Stimulated activated CD8-positive, alpha-beta memory T cell treated with anti-CD3 and anti-CD28 coated beads, Interleukin-15, amount 100 ng/mL, for 1 hour (primary cell): ENCODE data around the gene KNSTRN.
A peak's percentile ranks its signal among the peaks of the same experiment; 100 is the strongest.

ENCODE experiments used
- DNase-seq: peaks from one replicate; pipeline ENCODE4 v3.0.0-alpha.2; 2020; ENCODE audit warnings: low read depth

Gene KNSTRN

DNA sequence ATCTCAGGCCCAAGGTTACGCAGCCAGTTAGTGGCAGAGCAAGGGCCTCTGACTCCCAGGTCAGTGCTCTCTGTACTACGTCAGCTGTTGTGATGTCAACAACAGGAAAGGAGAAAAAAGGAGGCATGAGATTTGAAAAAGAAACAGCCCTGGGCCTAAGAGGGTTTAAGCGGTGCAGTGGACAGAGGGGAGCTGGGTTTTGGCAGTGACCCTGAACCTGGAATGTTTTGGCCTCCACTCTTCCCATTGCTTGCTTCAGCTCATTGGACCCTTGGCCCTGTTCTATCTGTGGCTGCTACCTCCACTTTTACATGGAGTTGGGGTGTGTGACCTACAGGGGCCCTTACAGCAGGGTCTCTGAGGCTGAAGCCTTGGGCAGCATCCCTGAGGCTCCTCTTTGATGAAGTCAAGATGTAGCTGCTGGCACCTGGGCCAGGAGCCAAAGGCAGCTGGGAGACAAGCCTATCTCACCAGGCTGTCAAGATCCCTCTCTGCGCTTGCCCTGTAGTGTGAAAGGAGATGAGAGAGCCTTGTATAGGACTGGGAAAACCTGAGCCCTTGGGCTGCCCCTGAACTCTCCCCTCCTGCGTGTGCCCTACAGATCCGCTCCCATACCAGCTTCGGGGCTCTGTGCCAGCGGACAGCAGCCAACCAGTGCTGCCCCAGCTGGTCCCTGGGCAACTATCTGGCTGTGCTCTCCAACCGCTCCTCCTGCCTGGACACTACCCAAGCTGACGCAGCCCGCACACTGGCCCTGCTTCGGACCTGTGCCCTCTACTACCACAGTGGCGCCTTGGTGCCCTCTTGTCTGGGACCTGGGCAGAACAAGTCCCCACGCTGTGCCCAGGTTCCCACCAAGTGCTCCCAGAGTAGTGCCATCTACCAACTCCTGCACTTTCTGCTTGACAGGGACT, 15.8 kb upstream of the KNSTRN start:
- no peak for DNase-seq

DNA sequence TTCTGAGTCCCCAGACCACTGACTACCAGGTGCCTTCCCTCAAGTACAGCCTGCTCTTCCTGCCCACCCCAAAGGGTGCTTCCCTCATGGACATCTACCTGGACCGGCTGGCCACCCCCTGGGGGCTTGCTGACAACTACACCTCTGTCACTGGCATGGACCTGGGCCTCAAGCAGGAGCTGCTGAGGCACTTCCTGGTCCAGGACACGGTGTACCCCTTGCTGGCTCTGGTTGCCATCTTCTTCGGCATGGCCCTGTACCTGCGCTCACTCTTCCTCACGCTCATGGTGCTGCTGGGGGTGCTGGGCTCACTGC, 15.2 kb upstream of the KNSTRN start:
- DNase-seq: no peak

DNA sequence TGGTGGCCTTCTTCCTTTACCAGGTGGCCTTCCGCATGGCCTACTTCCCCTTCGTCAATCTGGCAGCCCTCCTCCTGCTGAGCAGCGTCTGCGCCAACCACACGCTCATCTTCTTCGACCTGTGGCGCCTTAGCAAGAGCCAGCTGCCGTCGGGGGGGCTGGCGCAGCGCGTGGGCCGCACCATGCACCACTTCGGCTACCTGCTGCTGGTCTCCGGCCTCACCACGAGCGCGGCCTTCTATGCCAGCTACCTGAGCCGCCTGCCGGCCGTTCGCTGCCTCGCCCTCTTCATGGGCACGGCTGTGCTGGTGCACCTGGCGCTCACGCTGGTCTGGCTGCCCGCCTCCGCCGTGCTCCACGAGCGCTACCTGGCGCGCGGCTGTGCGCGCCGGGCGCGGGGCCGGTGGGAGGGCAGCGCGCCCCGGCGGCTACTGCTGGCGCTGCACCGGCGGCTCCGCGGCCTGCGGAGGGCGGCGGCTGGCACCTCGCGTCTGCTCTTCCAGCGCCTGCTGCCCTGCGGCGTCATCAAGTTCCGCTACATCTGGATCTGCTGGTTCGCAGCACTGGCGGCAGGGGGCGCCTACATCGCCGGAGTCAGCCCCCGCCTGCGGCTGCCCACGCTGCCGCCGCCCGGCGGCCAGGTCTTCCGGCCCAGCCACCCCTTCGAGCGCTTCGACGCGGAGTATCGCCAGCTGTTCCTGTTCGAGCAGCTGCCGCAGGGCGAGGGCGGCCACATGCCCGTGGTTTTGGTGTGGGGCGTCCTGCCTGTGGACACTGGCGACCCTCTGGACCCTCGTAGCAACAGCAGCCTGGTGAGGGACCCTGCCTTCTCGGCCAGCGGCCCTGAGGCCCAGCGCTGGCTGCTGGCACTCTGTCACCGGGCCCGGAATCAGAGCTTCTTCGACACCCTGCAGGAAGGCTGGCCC, 14.6 kb upstream of the KNSTRN start:
- DNase-seq: peak; percentile 59

DNA sequence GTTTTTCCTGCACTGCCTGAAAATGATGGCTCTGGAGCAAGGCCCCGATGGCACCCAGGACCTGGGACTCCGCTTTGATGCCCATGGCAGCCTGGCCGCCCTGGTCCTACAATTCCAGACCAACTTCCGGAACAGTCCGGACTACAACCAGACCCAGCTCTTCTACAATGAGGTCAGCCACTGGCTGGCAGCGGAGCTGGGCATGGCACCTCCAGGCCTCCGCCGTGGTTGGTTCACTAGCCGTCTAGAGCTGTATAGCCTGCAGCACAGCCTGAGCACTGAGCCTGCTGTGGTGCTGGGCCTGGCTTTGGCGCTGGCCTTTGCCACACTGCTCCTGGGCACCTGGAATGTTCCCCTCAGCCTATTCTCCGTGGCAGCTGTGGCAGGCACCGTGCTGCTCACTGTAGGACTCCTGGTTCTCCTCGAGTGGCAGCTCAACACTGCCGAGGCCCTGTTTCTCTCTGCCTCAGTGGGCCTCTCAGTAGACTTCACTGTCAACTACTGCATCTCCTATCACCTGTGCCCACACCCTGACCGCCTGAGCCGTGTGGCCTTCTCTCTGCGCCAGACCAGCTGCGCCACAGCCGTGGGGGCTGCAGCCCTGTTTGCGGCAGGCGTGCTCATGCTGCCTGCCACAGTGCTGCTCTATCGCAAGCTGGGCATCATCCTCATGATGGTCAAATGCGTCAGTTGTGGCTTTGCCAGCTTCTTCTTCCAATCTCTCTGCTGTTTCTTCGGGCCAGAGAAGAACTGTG, 13.6 kb upstream of the KNSTRN start:
- no peak for DNase-seq

DNA sequence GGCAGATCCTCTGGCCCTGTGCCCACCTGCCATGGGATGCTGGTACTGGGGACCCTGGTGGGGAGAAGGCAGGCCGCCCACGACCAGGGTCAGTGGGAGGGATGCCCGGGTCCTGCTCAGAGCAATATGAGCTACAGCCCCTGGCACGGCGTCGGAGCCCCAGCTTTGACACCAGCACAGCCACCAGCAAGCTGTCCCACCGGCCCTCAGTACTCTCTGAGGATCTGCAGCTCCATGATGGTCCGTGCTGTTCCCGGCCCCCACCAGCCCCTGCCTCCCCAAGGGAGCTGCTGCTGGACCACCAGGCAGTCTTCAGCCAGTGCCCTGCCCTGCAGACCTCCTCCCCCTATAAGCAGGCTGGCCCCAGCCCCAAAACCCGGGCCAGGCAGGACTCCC, 13.0 kb upstream of the KNSTRN start:
- DNase-seq: no peak

DNA sequence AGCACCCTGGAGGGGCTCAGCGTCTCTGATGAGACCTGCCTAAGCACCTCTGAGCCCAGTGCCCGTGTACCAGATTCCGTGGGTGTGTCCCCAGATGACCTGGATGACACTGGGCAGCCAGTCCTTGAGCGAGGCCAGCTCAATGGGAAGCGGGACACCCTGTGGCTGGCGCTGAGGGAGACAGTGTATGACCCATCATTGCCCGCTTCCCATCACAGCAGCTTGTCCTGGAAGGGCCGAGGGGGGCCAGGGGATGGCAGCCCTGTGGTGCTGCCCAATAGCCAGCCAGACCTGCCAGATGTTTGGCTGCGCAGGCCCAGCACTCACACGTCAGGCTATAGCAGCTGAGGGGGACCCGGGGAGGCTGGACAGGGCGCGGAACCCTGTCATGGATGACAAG, 12.6 kb upstream of the KNSTRN start:
- DNase-seq: no peak

DNA sequence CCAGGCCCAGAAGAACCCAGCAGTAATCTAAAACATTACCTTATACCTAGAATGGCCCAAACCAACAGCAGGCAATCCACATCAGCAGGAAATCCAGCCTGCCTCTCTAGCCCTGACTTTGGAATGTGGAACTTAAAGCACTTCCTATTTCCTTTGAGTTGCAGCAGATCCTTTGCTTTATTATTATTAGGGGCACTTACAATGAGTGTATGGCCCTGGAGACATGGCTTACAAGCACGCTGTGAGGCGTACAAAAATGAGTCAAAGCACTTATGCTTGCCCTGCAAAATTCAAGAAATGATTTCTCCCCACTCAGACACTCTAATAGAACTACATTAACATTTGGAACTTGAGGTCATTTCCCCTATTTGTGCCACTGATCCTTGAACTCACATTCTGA, 9.5 kb upstream of the KNSTRN start:
- no peak for DNase-seq

DNA sequence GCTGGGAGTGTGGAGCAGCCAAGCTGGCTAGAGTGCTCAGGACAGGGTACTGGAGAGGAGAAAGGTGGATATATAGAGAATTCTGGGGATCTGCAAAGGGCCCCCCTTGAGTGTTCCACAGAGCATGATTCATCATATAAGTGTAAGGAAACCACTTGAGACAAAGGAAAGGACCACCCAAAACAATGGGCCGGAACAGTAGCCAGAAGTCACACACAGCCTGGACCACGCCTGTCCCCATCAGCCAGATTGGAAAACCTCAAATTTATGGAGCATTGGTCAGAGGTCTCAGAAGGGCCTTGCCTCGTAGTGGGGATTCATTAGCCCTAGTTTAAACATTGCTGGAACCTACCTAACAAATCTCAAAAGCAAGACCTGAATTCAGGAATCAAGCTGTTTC, 4.9 kb upstream of the KNSTRN start:
- DNase-seq: no peak

DNA sequence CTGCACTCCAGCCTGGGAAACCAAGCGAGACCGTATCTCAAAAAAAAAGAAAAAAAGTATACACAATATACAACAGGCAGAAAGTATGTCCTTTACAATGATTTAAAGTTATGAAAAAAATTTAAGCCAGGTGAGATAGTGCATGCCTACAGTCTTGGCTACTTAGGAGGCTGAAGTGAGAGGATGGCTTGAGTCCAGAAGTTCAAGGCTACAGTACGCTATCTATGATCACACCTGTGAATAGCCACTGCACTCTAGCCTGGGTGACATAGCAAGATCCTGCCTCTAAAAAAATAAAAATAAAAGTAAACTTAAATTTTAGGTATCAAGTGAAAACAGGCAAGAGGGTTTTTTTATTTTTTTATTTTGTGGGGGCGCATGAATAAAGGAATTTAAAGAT, 3.1 kb upstream of the KNSTRN start:
- no peak for DNase-seq

DNA sequence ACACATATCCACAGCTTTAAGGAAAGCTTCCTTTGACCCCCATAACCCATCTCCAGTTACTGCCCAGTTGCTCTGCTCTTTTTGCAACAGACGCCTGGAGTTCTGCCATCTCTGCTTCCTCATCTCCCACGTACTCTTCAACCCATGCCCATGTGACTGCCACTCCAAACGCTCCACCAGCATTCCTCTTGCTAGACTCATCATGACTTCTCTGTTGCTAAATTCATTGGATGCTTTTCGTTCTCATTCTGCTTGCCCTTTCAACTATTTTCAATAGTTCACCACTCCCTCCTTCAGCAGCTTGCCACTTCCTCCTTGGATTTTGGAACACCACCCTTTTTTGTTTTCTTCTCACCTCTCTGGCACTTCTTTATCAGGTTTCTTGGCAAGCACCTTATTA, 2.7 kb upstream of the KNSTRN start:
- no peak for DNase-seq

DNA sequence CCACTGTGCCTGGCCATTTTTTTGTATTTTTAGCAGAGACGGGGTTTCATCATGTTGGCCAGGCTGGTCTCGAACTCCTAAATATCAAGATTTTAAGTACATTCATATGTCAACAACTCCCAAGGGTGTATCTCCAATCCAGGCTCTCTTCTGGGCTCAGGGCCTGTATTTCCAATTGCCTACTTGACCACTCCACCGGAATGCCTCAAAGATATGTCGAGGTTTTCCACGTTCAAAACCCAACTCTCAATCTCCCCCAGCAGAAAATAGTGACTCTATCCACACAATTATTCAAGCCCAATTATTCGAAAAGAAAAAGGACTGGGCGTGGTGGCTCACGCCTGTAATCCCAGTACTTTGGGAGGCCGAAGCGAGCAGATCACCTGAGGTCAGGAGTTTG, 1.9 kb upstream of the KNSTRN start:
- no peak for DNase-seq

DNA sequence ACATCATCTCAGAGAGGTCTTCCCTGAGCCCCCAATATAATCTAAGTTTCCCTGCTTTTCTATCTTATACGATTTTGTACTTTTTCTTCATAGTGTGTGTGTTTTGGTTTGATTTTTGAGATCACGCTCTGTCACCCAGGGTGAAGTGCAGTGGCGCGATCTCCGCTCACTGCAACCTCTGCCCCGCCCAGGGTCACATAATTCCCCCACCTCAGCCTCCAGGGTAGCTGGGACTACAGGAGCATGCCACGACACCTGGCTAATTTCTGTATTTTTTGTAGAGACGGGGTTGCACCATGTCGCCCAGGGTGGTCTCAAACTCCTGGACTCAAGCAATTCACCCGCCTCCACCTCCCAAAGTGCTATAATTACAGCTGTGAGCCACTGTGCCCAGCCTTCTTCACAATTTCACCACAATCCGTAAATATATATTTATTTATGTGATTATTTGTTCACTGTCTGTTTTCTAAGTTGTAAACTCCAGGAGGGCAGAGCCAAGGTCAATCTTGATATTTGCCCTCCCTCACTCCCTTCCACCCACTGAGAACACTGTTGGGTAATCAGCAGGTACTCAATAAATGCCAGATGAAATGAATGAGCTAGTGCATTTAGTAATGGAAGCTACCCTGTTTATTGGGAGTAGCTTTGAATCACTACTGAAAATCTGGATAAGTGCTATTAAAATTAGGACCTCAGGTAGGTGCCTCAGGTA, 547 bp upstream of the KNSTRN start:
- DNase-seq: no peak

DNA sequence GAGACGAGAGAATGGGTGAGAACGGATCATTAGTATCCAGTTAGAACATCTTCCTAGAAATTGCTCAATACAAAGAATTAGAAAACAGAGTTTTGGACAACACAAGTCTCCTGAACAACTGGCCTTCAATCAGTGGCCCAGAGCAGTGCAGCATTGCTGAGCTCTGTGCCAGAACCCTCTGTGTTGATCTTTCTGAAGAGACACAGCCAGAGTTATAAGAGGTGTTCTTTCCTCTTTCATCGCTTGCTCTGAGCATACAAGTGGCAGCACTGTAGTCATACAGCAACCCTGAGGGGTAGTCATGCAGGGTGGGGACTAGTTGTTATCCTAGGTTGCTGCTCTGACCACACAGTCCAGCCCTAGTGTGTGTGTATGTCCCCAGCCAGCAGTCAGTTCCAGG, 4.0 kb downstream of the KNSTRN start:
- no peak for DNase-seq

DNA sequence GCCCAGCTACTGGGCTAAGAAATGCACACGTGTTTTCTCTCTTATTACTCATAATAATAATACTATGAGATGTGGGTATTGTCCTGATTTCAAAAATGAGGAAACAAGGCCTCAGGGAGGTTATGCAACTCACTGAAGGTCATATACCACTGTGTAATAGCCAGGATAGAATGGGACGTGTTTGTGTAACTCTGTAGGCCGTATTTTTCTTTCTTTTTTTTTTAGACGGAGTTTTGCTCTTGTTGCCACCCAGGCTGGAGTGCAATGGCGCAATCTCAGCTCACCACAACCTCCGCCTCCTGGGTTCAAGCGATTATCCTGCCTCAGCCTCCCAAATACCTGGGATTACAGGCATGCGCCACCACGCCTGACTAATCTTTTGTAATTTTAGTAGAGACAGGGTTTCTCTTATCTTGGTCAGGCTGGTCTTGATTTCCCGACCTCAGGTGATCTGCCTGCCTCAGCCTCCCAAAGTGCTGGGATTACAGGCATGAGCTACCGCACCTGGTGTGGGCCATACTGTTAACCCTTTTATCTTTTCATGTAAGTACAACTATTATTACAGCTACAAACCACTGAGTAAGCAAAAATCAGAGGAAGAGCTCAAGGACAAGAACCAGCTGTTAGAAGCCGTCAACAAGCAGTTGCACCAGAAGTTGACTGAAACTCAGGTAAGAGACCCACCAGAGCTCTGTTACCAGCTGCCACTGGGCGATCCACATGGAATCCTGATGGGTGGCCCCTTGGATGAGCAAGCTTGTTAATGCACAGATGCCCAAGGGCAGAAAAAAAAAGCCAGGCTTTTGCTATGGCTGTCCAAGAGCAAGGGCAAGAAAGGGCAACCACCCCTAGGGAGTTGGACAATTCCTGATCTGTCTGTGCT, 6.7 kb downstream of the KNSTRN start:
- no peak for DNase-seq

DNA sequence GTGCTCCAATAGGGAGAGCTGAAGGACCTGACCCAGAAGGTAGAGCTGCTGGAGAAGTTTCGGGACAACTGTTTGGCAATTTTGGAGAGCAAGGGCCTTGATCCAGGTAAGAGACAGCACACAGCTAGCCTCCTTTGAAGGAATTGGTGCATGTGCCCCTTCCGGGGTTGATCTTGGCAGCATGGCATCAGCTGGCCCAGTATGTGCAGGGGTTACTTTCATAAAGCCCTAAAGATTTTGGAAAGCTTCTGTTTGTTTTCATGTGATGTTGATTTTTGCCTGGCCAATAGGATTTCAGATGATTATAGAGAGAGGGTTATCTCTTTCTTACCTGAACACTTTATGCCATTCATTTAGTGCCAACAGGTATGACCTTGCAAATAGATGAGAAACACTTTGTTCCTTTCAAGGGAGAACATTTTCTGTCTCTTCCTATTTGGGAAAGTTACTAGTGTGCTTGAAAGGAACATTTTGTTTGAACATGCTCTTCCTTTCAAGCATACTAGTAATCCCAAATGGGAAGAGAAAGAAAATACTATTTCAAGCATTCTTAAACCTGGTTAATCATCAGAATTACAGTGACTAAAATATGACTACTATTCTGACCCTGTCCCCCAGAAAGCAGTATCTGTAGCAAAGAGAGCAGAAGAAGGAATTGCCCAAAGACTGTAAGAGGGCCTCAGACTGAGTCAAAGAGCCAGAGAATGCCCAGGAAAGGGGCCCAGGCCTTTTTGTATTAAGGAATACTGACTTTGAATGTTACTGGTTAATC, 7.5 kb downstream of the KNSTRN start:
- no peak for DNase-seq

DNA sequence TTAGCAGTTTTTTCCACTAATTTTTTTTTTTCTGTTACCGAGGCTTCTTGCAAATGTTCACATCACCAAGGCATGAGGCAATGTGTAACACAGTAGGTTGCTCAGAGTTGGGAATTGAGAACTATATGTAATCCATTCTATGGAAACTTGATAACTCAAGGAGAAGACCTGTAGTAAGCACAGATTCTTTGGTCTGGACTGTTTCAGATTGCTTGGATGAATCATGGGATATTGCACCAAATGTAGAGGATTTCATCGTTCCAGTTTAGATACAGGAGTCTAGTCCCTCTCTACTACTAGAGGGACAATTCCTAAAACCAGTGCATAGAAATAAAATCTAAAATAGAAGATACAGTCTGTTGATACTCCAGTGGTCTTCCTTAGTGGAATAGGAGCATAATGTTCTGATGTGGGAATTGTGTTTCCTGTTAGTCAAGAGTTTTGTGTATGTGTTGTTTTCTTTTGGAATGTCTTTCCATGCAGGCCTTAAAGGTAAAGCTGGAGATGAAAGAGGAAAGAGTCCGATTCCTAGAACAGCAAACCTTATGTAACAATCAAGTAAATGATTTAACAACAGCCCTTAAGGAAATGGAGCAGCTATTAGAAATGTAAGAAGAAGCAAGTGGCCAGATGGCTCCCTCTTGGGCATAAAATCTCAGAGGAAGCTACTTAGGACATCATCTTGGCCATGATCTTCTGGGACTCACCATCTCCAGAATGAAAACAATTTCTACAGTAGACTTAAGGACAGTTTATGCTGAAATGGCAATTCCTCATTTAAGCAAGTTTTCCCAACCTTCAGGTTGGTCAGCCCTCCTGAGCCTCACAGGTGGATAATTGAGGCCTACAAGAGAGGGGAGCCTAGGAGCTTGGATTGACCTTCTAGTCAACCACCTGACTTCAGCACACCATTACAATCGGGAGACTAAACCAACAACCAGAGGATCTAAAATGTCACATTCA, 10.7 kb downstream of the KNSTRN start:
- DNase-seq: no peak

DNA sequence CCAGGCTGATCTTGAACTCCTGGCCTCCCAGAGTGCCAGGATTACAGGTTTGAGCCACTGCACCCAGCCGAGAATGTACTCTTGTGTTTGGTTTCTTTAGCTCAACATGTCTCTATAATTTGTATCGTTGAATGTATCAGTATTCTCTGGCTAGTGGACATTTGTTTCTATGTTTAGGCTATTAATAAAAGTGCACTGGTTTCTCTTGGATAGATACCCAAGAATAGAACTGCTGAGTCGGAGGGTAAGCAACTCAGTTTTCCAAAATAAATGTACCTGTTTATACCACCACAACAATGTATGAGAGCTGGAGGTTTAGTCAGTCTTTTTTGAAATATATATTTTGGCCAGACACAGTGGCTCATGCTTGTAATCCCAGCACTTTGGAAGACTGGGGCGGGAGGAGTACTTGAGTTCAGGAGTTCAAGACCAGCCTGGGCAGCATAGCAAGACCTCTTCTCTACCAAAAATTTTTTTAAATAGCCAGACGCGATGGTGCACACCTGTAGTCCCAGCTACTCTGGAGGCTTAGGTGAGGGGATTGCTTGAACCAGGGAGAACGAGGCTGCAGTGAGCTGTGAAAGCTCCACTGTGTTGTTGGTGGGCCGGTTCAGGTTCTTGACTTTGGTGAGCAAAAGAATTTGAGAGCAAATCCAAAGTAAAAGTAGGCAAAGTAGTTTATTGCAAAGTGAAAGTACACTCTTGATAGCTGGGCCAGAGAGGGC, 15.3 kb downstream of the KNSTRN start:
- no peak for DNase-seq

DNA sequence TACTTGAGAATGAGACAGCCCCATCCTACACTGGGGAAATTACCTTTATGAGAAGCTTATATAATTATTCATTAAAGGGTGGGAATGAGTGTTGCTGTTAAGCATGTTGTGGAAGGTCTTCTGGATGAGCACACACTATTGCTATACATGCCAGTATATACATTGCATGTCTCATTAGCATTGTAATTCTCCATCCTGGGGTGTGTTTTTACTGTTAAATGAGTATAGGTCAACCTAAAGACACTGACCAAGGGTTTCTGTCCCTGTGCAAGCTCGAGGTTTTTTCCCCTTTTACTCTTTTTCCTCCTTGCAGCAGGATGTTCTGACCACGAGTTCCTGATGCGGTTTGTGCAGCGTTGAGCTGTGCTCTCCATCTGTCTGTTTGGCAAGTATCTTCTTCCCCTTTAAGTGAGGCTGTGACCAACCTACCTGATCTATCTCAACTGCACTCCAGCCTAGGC, 15.9 kb downstream of the KNSTRN start:
- no peak for DNase-seq
